Measurements from ENCODE around the gene ANO2. TPM values are rescaled to one million over a fixed set of nuclear protein-coding genes. Genes with fewer than 3 reads are reported as not detected.

The ANO2 gene
- total RNA-seq, 1 donor from 2014 or later, result 2.6 TPM

DNA sequence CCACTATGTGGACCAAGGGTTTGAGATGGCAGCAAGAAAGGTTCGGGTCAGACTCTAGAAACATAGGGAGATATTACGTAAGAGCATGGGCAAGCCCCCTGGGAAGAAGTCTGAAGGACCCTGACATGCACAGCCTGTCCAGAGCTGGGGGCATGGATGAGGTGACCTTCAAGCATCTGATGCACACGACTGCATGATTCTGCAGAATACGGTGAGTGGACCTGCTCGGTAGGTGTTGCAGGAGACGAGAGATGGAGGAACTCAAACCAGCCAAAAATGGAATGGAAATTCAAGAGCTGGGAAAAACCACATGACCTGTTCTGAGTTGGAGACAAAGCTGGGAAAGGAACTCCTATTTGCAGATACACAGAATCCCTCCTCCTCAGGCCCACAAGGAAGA, 43.6 kb downstream of the ANO2 start:
- H3K27ac Mint-ChIP-seq, result no peak overlapping the region
- H3K4me1 Mint-ChIP-seq (ENCODE audit: unreplicated experiment), result peaks cover 10% of the 10 kb centered on the region
- peaks cover 48% of the 10 kb centered on the region for H3K27me3 Mint-ChIP-seq
- no peaks in the 10 kb centered on the region for H3K9me3 Mint-ChIP-seq
- H3K36me3 Mint-ChIP-seq, result no peaks in the 10 kb centered on the region
- TF ChIP-seq, protein P1, sequence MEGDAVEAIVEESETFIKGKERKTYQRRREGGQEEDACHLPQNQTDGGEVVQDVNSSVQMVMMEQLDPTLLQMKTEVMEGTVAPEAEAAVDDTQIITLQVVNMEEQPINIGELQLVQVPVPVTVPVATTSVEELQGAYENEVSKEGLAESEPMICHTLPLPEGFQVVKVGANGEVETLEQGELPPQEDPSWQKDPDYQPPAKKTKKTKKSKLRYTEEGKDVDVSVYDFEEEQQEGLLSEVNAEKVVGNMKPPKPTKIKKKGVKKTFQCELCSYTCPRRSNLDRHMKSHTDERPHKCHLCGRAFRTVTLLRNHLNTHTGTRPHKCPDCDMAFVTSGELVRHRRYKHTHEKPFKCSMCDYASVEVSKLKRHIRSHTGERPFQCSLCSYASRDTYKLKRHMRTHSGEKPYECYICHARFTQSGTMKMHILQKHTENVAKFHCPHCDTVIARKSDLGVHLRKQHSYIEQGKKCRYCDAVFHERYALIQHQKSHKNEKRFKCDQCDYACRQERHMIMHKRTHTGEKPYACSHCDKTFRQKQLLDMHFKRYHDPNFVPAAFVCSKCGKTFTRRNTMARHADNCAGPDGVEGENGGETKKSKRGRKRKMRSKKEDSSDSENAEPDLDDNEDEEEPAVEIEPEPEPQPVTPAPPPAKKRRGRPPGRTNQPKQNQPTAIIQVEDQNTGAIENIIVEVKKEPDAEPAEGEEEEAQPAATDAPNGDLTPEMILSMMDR (conservative IDR thresholded peaks at IDR 0.05), result no peak
- no peak for DNase-seq (ENCODE audit: extremely low spot score, unreplicated experiment)
- H3K4me3 Mint-ChIP-seq, result no peak overlapping the region

GRCh38 chr12:5900533-5901205, 44.4 kb downstream of the ANO2 start:
- no peak overlapping the region for H3K27ac Mint-ChIP-seq
- H3K27me3 Mint-ChIP-seq, result peaks cover 48% of the 10 kb centered on the region
- TF ChIP-seq, protein P1 (conservative IDR thresholded peaks at IDR 0.05), result no peak
- no peak overlapping the region for H3K4me3 Mint-ChIP-seq
- no peaks in the 10 kb centered on the region for H3K36me3 Mint-ChIP-seq
- H3K9me3 Mint-ChIP-seq, result no peaks in the 10 kb centered on the region
- H3K4me1 Mint-ChIP-seq (ENCODE audit: unreplicated experiment), result peaks cover 10% of the 10 kb centered on the region
- no peak for DNase-seq (ENCODE audit: extremely low spot score, unreplicated experiment)

DNA sequence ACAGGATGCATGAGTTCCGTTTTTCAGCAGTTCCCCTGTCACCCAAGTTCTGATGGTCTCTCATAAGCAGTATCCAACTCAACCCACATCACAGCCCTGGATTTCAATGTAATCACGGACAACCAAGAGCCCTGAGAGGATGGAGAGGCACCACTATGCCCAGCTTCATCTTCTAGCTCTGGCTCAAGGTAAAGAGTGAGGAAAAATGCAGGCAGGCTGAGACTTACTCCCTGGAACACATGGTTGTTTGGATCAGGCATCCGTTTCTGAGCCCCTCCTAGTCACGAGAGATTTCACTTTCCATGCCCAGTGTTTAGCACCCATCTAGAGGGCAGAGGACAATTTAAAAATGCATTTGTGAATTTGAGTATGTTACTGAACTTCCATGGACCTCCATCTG, 45.0 kb downstream of the ANO2 start:
- Mint-ChIP-seq H3K4me3 (no peak overlapping the region), H3K27ac (no peak overlapping the region), H3K36me3 (no peaks in the 10 kb centered on the region), H3K27me3 (peaks cover 51% of the 10 kb centered on the region), H3K4me1 (ENCODE audit: unreplicated experiment) (peaks cover 10% of the 10 kb centered on the region), H3K9me3 (no peaks in the 10 kb centered on the region)
- TF ChIP-seq, protein P1 (conservative IDR thresholded peaks at IDR 0.05), result no peak
- no peak for DNase-seq (ENCODE audit: extremely low spot score, unreplicated experiment)

- H3K27me3 Mint-ChIP-seq, result peaks cover 51% of the 10 kb centered on the region
- no peaks in the 10 kb centered on the region for H3K9me3 Mint-ChIP-seq
- H3K4me1 Mint-ChIP-seq (ENCODE audit: unreplicated experiment), result peaks cover 10% of the 10 kb centered on the region
- no peaks in the 10 kb centered on the region for H3K36me3 Mint-ChIP-seq
- DNase-seq (ENCODE audit: extremely low spot score, unreplicated experiment), result no peak
- TF ChIP-seq, protein P1 (conservative IDR thresholded peaks at IDR 0.05), result no peak
- H3K4me3 Mint-ChIP-seq, result no peak overlapping the region
- H3K27ac Mint-ChIP-seq, result no peak overlapping the region
These were observed 45.4 kb downstream of the ANO2 start for GRCh38 chr12:5899675-5900074.

DNA sequence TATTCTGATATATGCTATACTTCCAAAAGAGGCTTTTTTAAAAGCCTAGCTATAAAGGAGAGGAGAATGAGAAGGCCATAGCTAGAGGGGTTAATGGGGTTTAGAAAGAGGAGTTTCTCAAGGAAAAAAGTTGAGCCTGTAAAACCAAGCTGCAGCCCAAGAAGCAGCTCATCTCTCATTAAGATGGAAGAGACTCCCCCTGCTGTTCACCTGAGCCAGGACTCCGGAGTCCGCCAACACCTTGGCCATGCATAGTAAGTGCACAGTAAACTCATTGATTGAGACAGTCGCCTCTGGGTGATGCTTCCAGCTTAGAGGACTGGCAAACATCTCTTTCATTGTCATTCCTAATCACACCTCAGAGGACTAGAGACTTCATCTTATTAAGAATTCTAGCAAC, 46.2 kb downstream of the ANO2 start:
- peaks cover 8% of the 10 kb centered on the region for H3K4me1 Mint-ChIP-seq (ENCODE audit: unreplicated experiment)
- H3K27ac Mint-ChIP-seq, result no peak overlapping the region
- TF ChIP-seq, protein P1 (conservative IDR thresholded peaks at IDR 0.05), result no peak
- H3K4me3 Mint-ChIP-seq, result no peak overlapping the region
- H3K9me3 Mint-ChIP-seq, result no peaks in the 10 kb centered on the region
- no peak for DNase-seq (ENCODE audit: extremely low spot score, unreplicated experiment)
- peaks cover 47% of the 10 kb centered on the region for H3K27me3 Mint-ChIP-seq
- no peaks in the 10 kb centered on the region for H3K36me3 Mint-ChIP-seq

Data from type B pancreatic cell (in vitro differentiated cells).